ENCODE measurements around the gene GPC4. TPM values are rescaled to one million over a fixed set of nuclear protein-coding genes. Genes with fewer than 3 reads are reported as not detected.

The GPC4 gene
- total RNA-seq = 10 to 100 TPM in 3 of 4 donors, 1 to 10 TPM in 1; 7.8 to 15.7 (median 12.7) TPM

DNA sequence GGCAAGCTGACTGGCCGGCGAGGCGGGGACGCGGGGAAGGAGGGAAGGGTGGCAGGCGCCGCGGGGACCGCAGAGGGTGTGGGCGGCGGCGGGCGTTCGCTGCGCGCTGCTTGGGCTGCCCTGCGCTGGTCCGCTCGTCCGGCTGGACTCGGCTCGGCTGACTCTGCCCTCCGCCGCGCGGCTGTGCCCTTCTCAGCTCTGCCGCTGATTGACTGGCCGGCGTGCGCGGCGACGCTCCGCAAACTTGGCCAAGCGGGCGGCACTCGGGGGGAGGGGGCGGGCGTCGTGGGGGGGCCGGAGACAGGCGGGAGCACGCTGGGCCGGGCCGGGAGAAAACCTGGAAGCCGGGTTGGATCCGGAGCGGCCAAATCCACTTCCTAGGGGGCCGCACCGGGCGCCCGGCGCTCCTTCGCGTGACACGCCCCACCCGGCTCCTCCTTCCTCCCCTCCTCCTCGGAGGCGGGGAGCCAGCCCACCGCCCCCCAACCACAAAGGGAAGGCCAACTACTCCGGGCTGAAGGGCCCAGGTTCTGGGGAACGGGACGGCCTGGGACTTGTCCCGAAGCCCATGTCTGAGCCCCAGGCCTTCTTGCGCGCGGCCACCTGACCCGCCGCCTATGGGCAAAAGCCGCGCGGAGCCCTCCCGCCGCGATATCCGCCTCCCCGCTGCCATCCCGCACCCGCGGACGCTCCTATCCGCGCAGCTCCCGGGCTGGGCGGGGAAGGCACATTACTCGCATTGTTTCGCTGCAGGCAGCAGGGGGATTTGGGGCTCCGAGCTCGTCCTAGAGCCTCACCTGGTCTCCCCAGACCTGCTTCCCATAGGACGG lies at the start of gene GPC4:
Gene GPC4, minus strand, starts transcription at position 214 of the 830 bp plus-strand sequence. CDS start 524 bp downstream, outside the sequence.
- in situ Hi-C loops (cut with MboI; ENCODE audit: low pct_ligation_motif_present in 1 of 4, low pct_unique_long_range_greater_than_20kb in 1 of 4, low sequenced_read_pairs in 3 of 4) = no loop called here
- intact Hi-C loops (cut with DNase I; ENCODE audit: low total_unique reads) = loop anchor here (10.0 kb wide), 1 partner anchor 81 kb away; no protein-coding TSS in a partner anchor
- 67% methylated on average over 60 of the region's 90 CpGs; no CpG with 5 or more reads in 1 of the 2 donors for WGBS, 2 donors (ENCODE audit: low coverage in 1 of 2)

DNA sequence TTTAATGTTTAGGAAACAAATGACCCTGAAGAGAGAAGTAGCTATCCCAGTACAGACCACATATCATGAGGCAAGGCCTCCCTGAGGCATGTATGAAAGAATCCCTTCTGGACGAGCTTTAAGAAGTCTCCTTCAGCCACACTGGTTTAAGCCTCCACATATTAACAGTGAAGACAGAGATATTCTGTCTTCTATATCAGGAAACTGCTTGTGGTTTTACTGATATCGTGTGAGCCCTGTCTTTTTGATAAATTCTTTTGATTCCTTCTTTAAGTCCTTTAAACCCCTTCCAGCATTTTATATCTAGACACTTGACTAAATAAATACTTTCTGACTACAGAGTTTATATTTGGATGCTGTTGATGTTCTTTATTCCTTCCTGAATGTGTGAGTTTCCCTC lies 45.9 kb upstream of the GPC4 start:
- Histone ChIP-seq H3K4me1 (no peaks in the 10 kb centered on the region), H3K27ac (no peak overlapping the region), H3K9me3 (no peaks in the 10 kb centered on the region), H3K36me3 (no peaks in the 10 kb centered on the region), H3K4me3 (no peak overlapping the region), H3K27me3 (no peaks in the 10 kb centered on the region)
- TF ChIP-seq POLR2AphosphoS5 (IDR thresholded peaks at IDR 0.05) (no peak), POLR2A (IDR thresholded peaks at IDR 0.05) (no peak), EP300 (IDR thresholded peaks at IDR 0.05; ENCODE audit: low read depth) (no peak)
- TF ChIP-seq, protein P1, sequence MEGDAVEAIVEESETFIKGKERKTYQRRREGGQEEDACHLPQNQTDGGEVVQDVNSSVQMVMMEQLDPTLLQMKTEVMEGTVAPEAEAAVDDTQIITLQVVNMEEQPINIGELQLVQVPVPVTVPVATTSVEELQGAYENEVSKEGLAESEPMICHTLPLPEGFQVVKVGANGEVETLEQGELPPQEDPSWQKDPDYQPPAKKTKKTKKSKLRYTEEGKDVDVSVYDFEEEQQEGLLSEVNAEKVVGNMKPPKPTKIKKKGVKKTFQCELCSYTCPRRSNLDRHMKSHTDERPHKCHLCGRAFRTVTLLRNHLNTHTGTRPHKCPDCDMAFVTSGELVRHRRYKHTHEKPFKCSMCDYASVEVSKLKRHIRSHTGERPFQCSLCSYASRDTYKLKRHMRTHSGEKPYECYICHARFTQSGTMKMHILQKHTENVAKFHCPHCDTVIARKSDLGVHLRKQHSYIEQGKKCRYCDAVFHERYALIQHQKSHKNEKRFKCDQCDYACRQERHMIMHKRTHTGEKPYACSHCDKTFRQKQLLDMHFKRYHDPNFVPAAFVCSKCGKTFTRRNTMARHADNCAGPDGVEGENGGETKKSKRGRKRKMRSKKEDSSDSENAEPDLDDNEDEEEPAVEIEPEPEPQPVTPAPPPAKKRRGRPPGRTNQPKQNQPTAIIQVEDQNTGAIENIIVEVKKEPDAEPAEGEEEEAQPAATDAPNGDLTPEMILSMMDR (IDR thresholded peaks at IDR 0.05) = no peak
- intact Hi-C loops (cut with DNase I; ENCODE audit: low total_unique reads) (no loop called here), in situ Hi-C loops (cut with MboI; ENCODE audit: low pct_ligation_motif_present in 1 of 4, low pct_unique_long_range_greater_than_20kb in 1 of 4, low sequenced_read_pairs in 3 of 4) (no loop called here)
- DNase-seq = no peak
- 58% methylated on average over 2 of the region's 2 CpGs; no CpG with 5 or more reads in 1 of the 2 donors for WGBS, 2 donors (ENCODE audit: low coverage in 1 of 2)

More for the DNA sequence above, at the start of gene GPC4:
- Histone ChIP-seq H3K4me3 (peak within 1 kb of the TSS; percentile 47 to 66 (median 60)), H3K27me3 (no peaks in the 10 kb centered on the region), H3K27ac (peak within 1 kb of the TSS; percentile 84 to 89 (median 86)), H3K9me3 (no peaks in the 10 kb centered on the region), H3K36me3 (no peaks in the 10 kb centered on the region), H3K4me1 (peaks cover 0 to 4% (median 0%) of the 10 kb centered on the region in 4 donors)
- peak; percentile 76 for DNase-seq
- TF ChIP-seq, protein P1 (IDR thresholded peaks at IDR 0.05) = peak in 3 of 5 experiments; percentile 9 to 30 (median 10)
- TF ChIP-seq POLR2AphosphoS5 (IDR thresholded peaks at IDR 0.05) (peak; percentile 34 to 84 (median 66)), POLR2A (IDR thresholded peaks at IDR 0.05) (peak; percentile 49), EP300 (IDR thresholded peaks at IDR 0.05; ENCODE audit: low read depth) (no peak)

DNA sequence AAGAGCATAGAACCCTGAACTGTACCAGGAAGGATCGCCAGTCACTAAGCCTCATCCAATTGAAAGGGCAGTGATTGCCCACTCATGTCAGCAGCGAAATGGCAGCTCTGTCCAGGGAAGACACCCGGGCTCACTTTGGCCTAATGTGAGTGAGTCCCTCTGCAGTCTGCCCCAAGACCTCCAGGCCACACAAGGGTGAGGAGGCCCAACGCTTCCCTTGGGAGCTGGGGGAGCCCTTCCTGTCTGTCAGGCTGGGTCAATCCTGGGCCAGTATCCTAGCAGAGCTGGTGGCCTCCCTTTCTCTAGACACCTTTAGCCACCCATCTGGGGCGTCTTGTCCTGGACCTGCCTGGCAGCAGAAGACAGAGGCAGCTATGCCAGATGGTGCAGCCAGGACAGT lies 39.6 kb upstream of the GPC4 start:
- intact Hi-C loops (cut with DNase I; ENCODE audit: low total_unique reads) = no loop called here
- 55% methylated on average over 5 of the region's 5 CpGs; no CpG with 5 or more reads in 1 of the 2 donors for WGBS, 2 donors (ENCODE audit: low coverage in 1 of 2)
- TF ChIP-seq EP300 (IDR thresholded peaks at IDR 0.05; ENCODE audit: low read depth) (no peak), POLR2A (IDR thresholded peaks at IDR 0.05) (no peak), POLR2AphosphoS5 (IDR thresholded peaks at IDR 0.05) (no peak)
- TF ChIP-seq, protein P1 (IDR thresholded peaks at IDR 0.05) = no peak
- Histone ChIP-seq H3K27me3 (no peaks in the 10 kb centered on the region), H3K4me1 (no peaks in the 10 kb centered on the region), H3K9me3 (no peaks in the 10 kb centered on the region), H3K27ac (no peak overlapping the region), H3K4me3 (no peak overlapping the region), H3K36me3 (no peaks in the 10 kb centered on the region)
- in situ Hi-C loops (cut with MboI; ENCODE audit: low pct_ligation_motif_present in 1 of 4, low pct_unique_long_range_greater_than_20kb in 1 of 4, low sequenced_read_pairs in 3 of 4) = no loop called here
- DNase-seq = no peak

DNA sequence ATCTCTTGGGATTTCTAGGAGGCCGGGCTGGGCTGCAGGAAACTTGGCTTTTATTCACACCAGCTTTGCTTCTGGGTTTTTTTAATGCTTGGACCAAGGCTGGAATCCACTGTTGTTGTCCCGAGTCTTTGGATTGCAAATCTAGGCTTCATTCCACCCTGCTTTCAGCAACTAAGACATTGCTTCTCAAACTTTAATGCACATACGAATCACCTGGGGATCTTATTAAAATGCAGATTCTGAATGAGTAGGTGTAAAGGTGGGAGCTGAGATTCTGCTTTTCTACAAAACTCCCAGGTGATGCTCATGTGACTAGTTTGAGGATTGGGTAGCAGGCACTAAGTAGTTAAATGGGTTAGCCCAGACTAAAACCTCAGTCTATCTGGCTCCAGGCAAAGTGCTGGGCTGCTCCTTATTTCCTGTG lies 39.2 kb upstream of the GPC4 start:
- H3K27ac ChIP-seq = no peak overlapping the region
- H3K9me3 ChIP-seq = no peaks in the 10 kb centered on the region
- no peaks in the 10 kb centered on the region for H3K4me1 ChIP-seq
- no peak overlapping the region for H3K4me3 ChIP-seq
- H3K36me3 ChIP-seq = no peaks in the 10 kb centered on the region
- 61% methylated on average over 3 of the region's 3 CpGs; no CpG with 5 or more reads in 1 of the 2 donors for WGBS, 2 donors (ENCODE audit: low coverage in 1 of 2)
- no peak for TF ChIP-seq POLR2A (IDR thresholded peaks at IDR 0.05)
- TF ChIP-seq, protein P1 (IDR thresholded peaks at IDR 0.05) = no peak
- TF ChIP-seq EP300 (IDR thresholded peaks at IDR 0.05; ENCODE audit: low read depth) = no peak
- no peak for TF ChIP-seq POLR2AphosphoS5 (IDR thresholded peaks at IDR 0.05)
- DNase-seq = no peak
- H3K27me3 ChIP-seq = no peaks in the 10 kb centered on the region
- intact Hi-C loops (cut with DNase I; ENCODE audit: low total_unique reads) (no loop called here), in situ Hi-C loops (cut with MboI; ENCODE audit: low pct_ligation_motif_present in 1 of 4, low pct_unique_long_range_greater_than_20kb in 1 of 4, low sequenced_read_pairs in 3 of 4) (no loop called here)
